A549 (cell line): Measurements from ENCODE around the gene SGPL1. TPM values are rescaled to one million over a fixed set of nuclear protein-coding genes. Genes with fewer than 3 reads are reported as not detected.

ENCODE experiments used
- ATAC-seq, 2 experiments: fragments of 200-7000 bp in 1 of 2; fragments of >200 bp in 1 of 2; cut with Nextera tagmentation in 1 of 2; cut with Tn5 transposase in 1 of 2; 3 replicates each; pipeline versions ENCODE4 v1.8.0 to v1.9.1; 2018 to 2020; ENCODE audit warnings: mild to moderate bottlenecking in 1 of 2, moderate library complexity in 1 of 2
- CTCF ChIA-PET: fragments of 300-600 bp; sonication (Branson Sonifier 250); formaldehyde crosslinking; extraction: SDS; loops from one replicate; lab custom pipeline; 2021; ENCODE audit warnings: antibody characterized with exemption, inconsistent platforms; lab: Yijun Ruan, JAX
- POLR2A ChIA-PET: fragments of 350-600 bp; formaldehyde crosslinking; extraction: SDS; loops from one replicate; lab custom pipeline; 2021; ENCODE audit warnings: antibody characterized with exemption, inconsistent platforms; lab: Yijun Ruan, JAX
- DNase-seq, 2 experiments: peaks; one replicate each; pipeline versions ENCODE4 v3.0.0 to v3.0.0-alpha.2; 2011 to 2016; ENCODE audit warnings: low read depth in 1 of 2, low spot score in 1 of 2
- FAIRE-seq: peaks from 2 replicates; lab custom pipeline; 2011; peaks lifted over from hg19 to GRCh38; lab: Jason Lieb, UNC
- H3K27ac ChIP-seq, 2 experiments: fragments of >200 bp; sonication (Bioruptor Twin); formaldehyde crosslinking; 3 replicates each; pipeline ENCODE4 v1.5.1; 2016 to 2017
- H3K4me1 ChIP-seq: fragments of >200 bp; sonication (Bioruptor Twin); formaldehyde crosslinking; 3 replicates; pipeline ENCODE4 v1.6.1; 2016
- H3K4me2 ChIP-seq: fragments of >200 bp; sonication (Bioruptor Twin); formaldehyde crosslinking; 3 replicates; pipeline ENCODE4 v1.6.1; 2016
- H3K4me3 ChIP-seq: fragments of >200 bp; sonication (Bioruptor Twin); formaldehyde crosslinking; 3 replicates; pipeline ENCODE4 v1.5.1; 2016
- H3K9me3 ChIP-seq: fragments of >200 bp; sonication (Bioruptor Twin); formaldehyde crosslinking; 3 replicates; pipeline ENCODE4 v1.6.1; 2016
- BHLHE40 ChIP-seq: IDR thresholded peaks from 2 replicates; pipeline ENCODE4 v1.6.1; 2012; ENCODE audit warnings: low read depth, low read length, inconsistent platforms
- CBX2 ChIP-seq: fragments of 200-600 bp; sonication (generic); IDR thresholded peaks from 2 replicates; pipeline ENCODE4 v1.6.1; 2016; ENCODE audit warnings: low read depth, mild to moderate bottlenecking, borderline replicate concordance
- CTCF ChIP-seq: fragments of >200 bp; sonication (Bioruptor Twin); formaldehyde crosslinking; IDR thresholded peaks from 3 replicates; pipeline ENCODE4 v1.5.1; 2016
- FOSB ChIP-seq: fragments of 250-450 bp; sonication (Bioruptor Pico); IDR thresholded peaks from 2 replicates; pipeline ENCODE4 v1.5.0; 2020; ENCODE audit warnings: mild to moderate bottlenecking, moderate library complexity
- FOSL2 ChIP-seq, 2 experiments: fragments of 450-650 bp in 1 of 2; fragments of >200 bp in 1 of 2; sonication (Bioruptor Twin) in 1 of 2; formaldehyde crosslinking; IDR thresholded peaks; 2 replicates each; pipeline versions ENCODE4 v1.5.0 to v1.6.1; 2016 to 2020; ENCODE audit warnings: mild to moderate bottlenecking in 1 of 2, moderate library complexity in 1 of 2
- GATA3 ChIP-seq: IDR thresholded peaks from 2 replicates; pipeline ENCODE4 v1.6.1; 2012; ENCODE audit warnings: borderline replicate concordance
- HDAC2 ChIP-seq: fragments of 200-600 bp; sonication (generic); IDR thresholded peaks from 2 replicates; pipeline ENCODE4 v1.6.1; 2016
- KDM5A ChIP-seq: fragments of 200-600 bp; sonication (generic); IDR thresholded peaks from 2 replicates; pipeline ENCODE4 v1.6.1; 2016; ENCODE audit warnings: antibody characterized with exemption, mild to moderate bottlenecking
- MAFK ChIP-seq: fragments of 450-650 bp; IDR thresholded peaks from 2 replicates; pipeline ENCODE4 v1.6.1; 2014; ENCODE audit not compliant: partially characterized antibody
- NPAS2 ChIP-seq: fragments of 250-450 bp; sonication (Bioruptor Pico); IDR thresholded peaks from 2 replicates; pipeline ENCODE4 v1.8.0; 2022; ENCODE audit warnings: mild to moderate bottlenecking, moderate library complexity, borderline replicate concordance
- PBX3 ChIP-seq: IDR thresholded peaks from 2 replicates; pipeline ENCODE4 v1.6.1; 2012
- POLR2A ChIP-seq: IDR thresholded peaks from 2 replicates; pipeline ENCODE4 v1.6.1; 2012; ENCODE audit warnings: mild to moderate bottlenecking, low read length
- POLR2AphosphoS2 ChIP-seq: conservative IDR thresholded peaks from 2 replicates; pipeline ENCODE4 v1.6.1; 2012; ENCODE audit warnings: low read length, improper control_type of control experiment, inconsistent platforms
- RAD21 ChIP-seq, 2 experiments: fragments of >200 bp in 1 of 2; sonication (Bioruptor Twin) in 1 of 2; formaldehyde crosslinking in 1 of 2; IDR thresholded peaks in 1 of 2; conservative IDR thresholded peaks in 1 of 2; 2 replicates in 1 of 2; 3 replicates in 1 of 2; pipeline ENCODE4 v1.6.1; 2012 to 2018; ENCODE audit warnings: inconsistent platforms in 1 of 2
- RFX5 ChIP-seq: fragments of 450-650 bp; IDR thresholded peaks from 2 replicates; pipeline ENCODE4 v1.7.1; 2014; ENCODE audit warnings: antibody characterized with exemption, mild to moderate bottlenecking, moderate library complexity
- RNF2 ChIP-seq: fragments of 200-600 bp; sonication (generic); IDR thresholded peaks from 2 replicates; pipeline ENCODE4 v1.6.1; 2016; ENCODE audit warnings: low read depth, mild to moderate bottlenecking, antibody characterized with exemption, moderate library complexity, borderline replicate concordance
- SMC3 ChIP-seq: fragments of >200 bp; sonication (Bioruptor Twin); formaldehyde crosslinking; IDR thresholded peaks from 3 replicates; pipeline ENCODE4 v1.6.1; 2018; ENCODE audit warnings: inconsistent platforms
- ZFP36 ChIP-seq: fragments of 450-650 bp; IDR thresholded peaks from 2 replicates; pipeline ENCODE4 v1.6.1; 2014; ENCODE audit warnings: borderline replicate concordance; ENCODE audit not compliant: partially characterized antibody
- WGBS: methylation state at CpG from one replicate; pipeline ENCODE4 v1.1.6; 2017; ENCODE audit errors: missing lambda C conversion rate; 5-methylcytosine and 5-hydroxymethylcytosine counted together
- polyA plus RNA-seq, 4 experiments: library from polyadenylated mRNA; depleted of rRNA in 3 of 4; stranded (reverse); fragments of >200 nt; fragmentation: RNase III in 1 of 4; extraction: RNeasy Plus Mini Kit Qiagen cat#74134 plus additional on column Dnase treatment in 1 of 4; gene quantifications; 2 replicates in 3 of 4; 3 replicates in 1 of 4; pipeline ENCODE4 v1.2.3, GENCODE V29; 2011 to 2017
- TF ChIP-seq, protein P1 (sequence below): fragments of 250-450 bp; sonication (Bioruptor Pico); IDR thresholded peaks from 2 replicates; pipeline ENCODE4 v1.5.0; 2021; ENCODE audit warnings: mild to moderate bottlenecking, moderate library complexity, borderline replicate concordance
- TF ChIP-seq, protein P2 (sequence below): IDR thresholded peaks from 2 replicates; pipeline ENCODE4 v1.6.1; 2012; ENCODE audit warnings: low read depth, borderline replicate concordance

The SGPL1 gene
- polyA plus RNA-seq, 2 of the 4 experiments (the other 2 are of a cell fraction): 32.2 to 49.8 TPM

DNA sequence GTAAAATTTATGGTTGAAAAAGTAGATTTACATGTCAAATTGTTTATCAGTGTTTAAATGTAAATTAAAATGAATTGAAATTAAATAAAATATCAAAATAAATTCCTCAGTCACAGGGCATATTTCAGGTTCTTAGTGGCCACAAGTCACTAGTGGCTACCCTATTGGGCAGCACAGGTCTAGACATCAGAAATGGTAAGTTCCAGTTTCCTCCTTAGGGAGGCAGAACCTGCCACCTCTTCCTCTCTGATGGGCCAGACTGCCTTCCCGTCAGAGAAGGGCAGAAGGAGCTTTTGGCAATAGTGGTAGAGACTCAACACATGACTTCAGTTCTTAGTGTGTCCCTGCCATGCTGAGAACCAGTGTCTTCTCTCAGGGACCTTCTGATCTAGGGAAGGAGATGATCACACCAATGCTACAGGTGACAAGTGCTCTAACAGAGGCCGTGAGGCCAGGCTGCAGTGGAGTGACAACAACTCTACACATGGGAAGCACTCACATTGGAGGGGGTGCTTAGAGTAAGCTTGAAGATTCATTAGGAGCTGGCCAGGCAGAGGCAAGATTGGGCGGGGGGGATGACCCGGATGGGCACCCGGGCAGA is 87.0 kb downstream of the SGPL1 start:
- no peaks in the 10 kb centered on the region for H3K9me3 ChIP-seq
- WGBS: 68% methylated on average over 5 of the region's 5 CpGs
- H3K27ac ChIP-seq: no peak overlapping the region
- H3K4me1 ChIP-seq: 0 out of 3 replicates have a peak, but pooled peaks cover 3% of the 10 kb centered on the region
- TF ChIP-seq FOSL2 (IDR thresholded peaks at IDR 0.05) (no peak), FOSL2 (CRISPR knock-in tag; IDR thresholded peaks at IDR 0.05) (no peak), ZFP36 (no peak)
- no peak overlapping the region for H3K4me3 ChIP-seq
- no peak for FAIRE-seq
- DNase-seq: peak; percentile 25 to 32
- H3K4me2 ChIP-seq: 0 out of 3 replicates have a peak overlapping the region, but pooled peaks have one; percentile 17
- ChIA-PET CTCF (interaction anchor here (0.6 to 17.2 kb wide), 70 partner anchors 9 to 855 kb away, joined by 3 to 362 read pairs (median 4); partner anchors contain the start of genes PCBD1 and UNC5B), POLR2A (no interaction called here)
- peak; percentile 63 to 81; a peak in 4 of 6 replicates for ATAC-seq

GRCh38 chr10:70903262-70903921 is 87.6 kb downstream of the SGPL1 start:
- FAIRE-seq: no peak
- 0 out of 3 replicates have a peak, but pooled peaks cover 3% of the 10 kb centered on the region for H3K4me1 ChIP-seq
- TF ChIP-seq CTCF (peak; percentile 75), SMC3 (peak; percentile 66), RAD21 (conservative IDR thresholded peaks at IDR 0.05 in 1 of 2, IDR thresholded peaks at IDR 0.05 in 1 of 2) (peak; percentile 83 to 93), BHLHE40 (no peak)
- 0 out of 3 replicates have a peak overlapping the region, but pooled peaks have one; percentile 17 for H3K4me2 ChIP-seq
- POLR2A ChIA-PET: no interaction called here
- H3K9me3 ChIP-seq: no peaks in the 10 kb centered on the region
- H3K27ac ChIP-seq: no peak overlapping the region
- no peak overlapping the region for H3K4me3 ChIP-seq
- CTCF ChIA-PET: interaction anchor here (0.6 to 17.2 kb wide), 74 partner anchors 9 to 855 kb away, joined by 3 to 362 read pairs (median 4); partner anchors contain the start of genes PCBD1 and UNC5B
- ATAC-seq: peak; percentile 51 to 77
- WGBS: 41% methylated on average over 13 of the region's 14 CpGs
- peak; percentile 59 to 62 for DNase-seq

DNA sequence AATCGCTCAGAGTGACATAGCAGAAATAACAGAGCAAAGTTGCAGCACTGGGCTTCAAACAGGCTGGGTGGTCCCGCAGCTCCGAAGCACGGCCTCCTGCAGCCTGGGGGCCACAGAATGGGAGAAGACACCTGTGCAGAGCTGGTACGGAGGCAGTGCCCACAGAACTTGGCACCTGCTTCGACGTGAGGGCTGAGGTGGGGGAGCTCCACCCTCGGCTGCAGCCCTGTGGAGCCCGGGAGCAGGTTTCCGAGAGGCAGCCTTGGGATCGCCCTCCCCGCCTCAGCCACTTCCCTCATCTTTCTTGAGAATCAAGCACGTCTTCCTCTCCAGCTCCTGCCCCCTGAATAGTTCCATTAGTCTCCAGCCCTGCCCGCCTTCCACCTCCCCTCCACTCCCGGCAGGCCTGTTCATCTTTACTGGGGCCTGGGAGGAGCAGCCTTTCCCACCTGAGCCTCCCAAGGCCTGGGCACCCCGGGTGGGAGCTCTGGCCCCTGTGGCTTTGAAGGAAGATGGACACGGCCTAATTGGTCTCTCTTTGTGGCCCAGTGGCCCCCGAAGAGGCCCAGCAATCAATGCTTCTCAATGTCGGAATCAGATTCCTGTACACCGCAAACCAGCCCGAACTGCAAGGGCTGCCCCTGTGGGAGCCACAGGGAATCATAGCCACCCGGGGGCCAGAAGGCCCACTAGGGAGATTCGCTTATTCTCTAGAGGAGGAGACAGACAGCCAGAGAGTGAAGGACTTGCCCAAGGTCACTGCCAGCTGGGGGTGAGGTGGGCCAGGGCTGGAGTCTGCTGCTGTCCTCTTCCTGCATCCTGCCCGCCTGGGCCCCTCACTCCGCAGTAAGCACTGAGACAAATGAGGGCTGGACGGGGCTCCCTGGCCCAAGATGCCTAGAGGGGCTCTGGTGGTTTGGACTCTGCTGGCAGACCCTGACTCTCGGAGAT is 89.6 kb downstream of the SGPL1 start:
- WGBS: 69% methylated on average over 17 of the region's 27 CpGs
- POLR2A ChIA-PET: no interaction called here
- TF ChIP-seq, protein P1, sequence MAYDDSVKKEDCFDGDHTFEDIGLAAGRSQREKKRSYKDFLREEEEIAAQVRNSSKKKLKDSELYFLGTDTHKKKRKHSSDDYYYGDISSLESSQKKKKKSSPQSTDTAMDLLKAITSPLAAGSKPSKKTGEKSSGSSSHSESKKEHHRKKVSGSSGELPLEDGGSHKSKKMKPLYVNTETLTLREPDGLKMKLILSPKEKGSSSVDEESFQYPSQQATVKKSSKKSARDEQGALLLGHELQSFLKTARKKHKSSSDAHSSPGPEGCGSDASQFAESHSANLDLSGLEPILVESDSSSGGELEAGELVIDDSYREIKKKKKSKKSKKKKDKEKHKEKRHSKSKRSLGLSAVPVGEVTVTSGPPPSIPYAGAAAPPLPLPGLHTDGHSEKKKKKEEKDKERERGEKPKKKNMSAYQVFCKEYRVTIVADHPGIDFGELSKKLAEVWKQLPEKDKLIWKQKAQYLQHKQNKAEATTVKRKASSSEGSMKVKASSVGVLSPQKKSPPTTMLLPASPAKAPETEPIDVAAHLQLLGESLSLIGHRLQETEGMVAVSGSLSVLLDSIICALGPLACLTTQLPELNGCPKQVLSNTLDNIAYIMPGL (CRISPR knock-in tag): no peak
- TF ChIP-seq POLR2AphosphoS2: no peak
- TF ChIP-seq CBX2: no peak
- no peak for TF ChIP-seq HDAC2
- no peak for TF ChIP-seq MAFK
- no peak for TF ChIP-seq BHLHE40
- TF ChIP-seq KDM5A: no peak
- TF ChIP-seq RNF2: no peak
- no peak for TF ChIP-seq RFX5
- TF ChIP-seq, protein P2, sequence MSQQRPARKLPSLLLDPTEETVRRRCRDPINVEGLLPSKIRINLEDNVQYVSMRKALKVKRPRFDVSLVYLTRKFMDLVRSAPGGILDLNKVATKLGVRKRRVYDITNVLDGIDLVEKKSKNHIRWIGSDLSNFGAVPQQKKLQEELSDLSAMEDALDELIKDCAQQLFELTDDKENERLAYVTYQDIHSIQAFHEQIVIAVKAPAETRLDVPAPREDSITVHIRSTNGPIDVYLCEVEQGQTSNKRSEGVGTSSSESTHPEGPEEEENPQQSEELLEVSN: no peak
- TF ChIP-seq FOSB (CRISPR knock-in tag): no peak
- TF ChIP-seq GATA3: no peak
- TF ChIP-seq PBX3: no peak
- TF ChIP-seq POLR2A: no peak
- no peak for TF ChIP-seq NPAS2 (CRISPR knock-in tag)
- H3K4me2 ChIP-seq: no peak overlapping the region
- no peak overlapping the region for H3K27ac ChIP-seq
- 0 out of 3 replicates have a peak, but pooled peaks cover 3% of the 10 kb centered on the region for H3K4me1 ChIP-seq
- no peak overlapping the region for H3K4me3 ChIP-seq
- no peak for FAIRE-seq
- ATAC-seq: no peak
- DNase-seq: no peak
- no peaks in the 10 kb centered on the region for H3K9me3 ChIP-seq
- CTCF ChIA-PET: interaction anchor here (0.6 to 17.2 kb wide), 7 partner anchors 9 to 370 kb away, joined by 3 to 362 read pairs (median 4); partner anchors contain the start of gene SGPL1
